Kidney epithelial cell (primary cell): ENCODE results near the gene JMJD1C. TPM values are rescaled to one million over a fixed set of nuclear protein-coding genes. Genes with fewer than 3 reads are reported as not detected.

Experiments used
- DNase-seq: peaks from one replicate; pipeline ENCODE4 v3.0.0-alpha.2; 2010; ENCODE audit warnings: low read depth
- H3K27me3 ChIP-seq: 2 replicates; pipeline ENCODE4 v1.6.0; 2011; ENCODE audit warnings: low read length; ENCODE audit not compliant: control insufficient read depth, insufficient read depth
- H3K36me3 ChIP-seq: 2 replicates; pipeline ENCODE4 v1.5.1; 2011; ENCODE audit warnings: low read length; ENCODE audit not compliant: control insufficient read depth, insufficient read depth
- H3K4me3 ChIP-seq: 2 replicates; pipeline ENCODE4 v1.5.1; 2011; ENCODE audit warnings: low read depth, mild to moderate bottlenecking, control low read depth, low read length
- CTCF ChIP-seq: IDR thresholded peaks from 2 replicates; pipeline ENCODE4 v1.5.1; 2011; ENCODE audit warnings: mild to moderate bottlenecking, moderate library complexity, low read length, control low read depth, inconsistent platforms; ENCODE audit not compliant: insufficient read depth, poor library complexity, severe bottlenecking
- total RNA-seq: library from RNA; depleted of rRNA; stranded (reverse); fragments of >200 nt; gene quantifications from 2 replicates; pipeline ENCODE4 v1.2.3, GENCODE V29; 2015

JMJD1C gene
- total RNA-seq, 1 donor from 2014 or later: 90.3 TPM

- no peak for TF ChIP-seq CTCF
- Histone ChIP-seq H3K4me3 (no peak overlapping the region), H3K36me3 (no peaks in the 10 kb centered on the region), H3K27me3 (no peaks in the 10 kb centered on the region)
- no peak for DNase-seq
These were observed 146.5 kb downstream of the JMJD1C start for GRCh38 chr10:63319231-63319630.

- H3K36me3 ChIP-seq: no peaks in the 10 kb centered on the region
- H3K4me3 ChIP-seq: no peak overlapping the region
- H3K27me3 ChIP-seq: no peaks in the 10 kb centered on the region
- TF ChIP-seq CTCF: no peak
- DNase-seq: no peak
These were observed 147.3 kb downstream of the JMJD1C start for GRCh38 chr10:63318491-63318890.

- DNase-seq: no peak
These were observed 151.8 kb downstream of the JMJD1C start for GRCh38 chr10:63314020-63314419.

GRCh38 chr10:63313066-63313717, 152.6 kb downstream of the JMJD1C start:
- Histone ChIP-seq H3K27me3 (no peaks in the 10 kb centered on the region), H3K4me3 (no peak overlapping the region), H3K36me3 (no peaks in the 10 kb centered on the region)
- TF ChIP-seq CTCF: no peak
- no peak for DNase-seq

More at GRCh38 chr10:63314020-63314419, 151.8 kb downstream of the JMJD1C start:
- Histone ChIP-seq H3K4me3 (no peak overlapping the region), H3K27me3 (no peaks in the 10 kb centered on the region), H3K36me3 (no peaks in the 10 kb centered on the region)
- no peak for TF ChIP-seq CTCF

GRCh38 chr10:63308628-63309027, 157.1 kb downstream of the JMJD1C start:
- TF ChIP-seq CTCF: no peak
- H3K4me3 ChIP-seq: no peak overlapping the region
- no peaks in the 10 kb centered on the region for H3K36me3 ChIP-seq
- no peaks in the 10 kb centered on the region for H3K27me3 ChIP-seq
- DNase-seq: no peak

- Histone ChIP-seq H3K27me3 (no peaks in the 10 kb centered on the region), H3K36me3 (no peaks in the 10 kb centered on the region), H3K4me3 (no peak overlapping the region)
- DNase-seq: no peak
- TF ChIP-seq CTCF: no peak
These were observed 161.6 kb downstream of the JMJD1C start for GRCh38 chr10:63304146-63304545.
